GM12878 (cell line): ENCODE results near the gene RIC8B. TPM values are rescaled to one million over a fixed set of nuclear protein-coding genes. Genes with fewer than 3 reads are reported as not detected.

Source experiments
- ATAC-seq: fragments of 200-7000 bp; cut with Tn5 transposase; 3 replicates; pipeline ENCODE4 v1.9.1; 2020; ENCODE audit warnings: mild to moderate bottlenecking, moderate library complexity
- BruUV-seq: library from RNA; stranded (reverse); fragments of 400-500 nt; replicated peaks from 2 replicates; lab custom pipeline; 2021; lab: Mats Ljungman, UMichigan
- CTCF ChIA-PET: fragments of 300-600 bp; sonication (Branson Sonifier 250); formaldehyde crosslinking; extraction: SDS; loops from one replicate; lab custom pipeline; 2021; ENCODE audit warnings: inconsistent platforms; lab: Yijun Ruan, JAX
- POLR2A ChIA-PET: fragments of 350-600 bp; formaldehyde crosslinking; extraction: SDS; loops from one replicate; lab custom pipeline; 2021; ENCODE audit warnings: inconsistent platforms; lab: Charles Lee
- RAD21 ChIA-PET: fragments of 300-600 bp; sonication (Branson Sonifier 250); formaldehyde crosslinking; loops from one replicate; lab custom pipeline; 2023; ENCODE audit warnings: antibody characterized with exemption; ENCODE audit not compliant: unreplicated experiment; lab: Charles Lee
- SMC1A ChIA-PET: fragments of 300-600 bp; sonication (Branson Sonifier 250); formaldehyde crosslinking; loops from one replicate; lab custom pipeline; 2023; ENCODE audit not compliant: unreplicated experiment, uncharacterized antibody; lab: Charles Lee
- DNase-seq: peaks from one replicate; pipeline ENCODE4 v3.0.0-alpha.2; 2011; ENCODE audit warnings: low read depth, low spot score
- FAIRE-seq: peaks from 3 replicates; lab custom pipeline; 2011; peaks lifted over from hg19 to GRCh38; lab: Jason Lieb, UNC
- H2AFZ ChIP-seq: 2 replicates; pipeline ENCODE4 v1.6.0; 2011; ENCODE audit warnings: low read depth, low read length, control low read depth; ENCODE audit not compliant: control insufficient read depth
- H3K27ac ChIP-seq: 2 replicates; pipeline ENCODE4 v1.5.1; 2011; ENCODE audit warnings: control low read depth; ENCODE audit not compliant: control insufficient read depth, insufficient read depth
- H3K27me3 ChIP-seq, 2 experiments: replicated peaks in 1 of 2; 2 replicates each; pipeline versions ENCODE4 v1.6.0 to v1.6.1; 2011; ENCODE audit warnings: low read length in 1 of 2; ENCODE audit not compliant: control insufficient read depth in 2 of 2, insufficient read depth in 2 of 2
- H3K36me3 ChIP-seq, 2 experiments: 2 replicates each; pipeline ENCODE4 v1.5.1; 2011; ENCODE audit warnings: low read length in 1 of 2; ENCODE audit not compliant: control insufficient read depth in 2 of 2, insufficient read depth in 2 of 2
- H3K4me1 ChIP-seq: 2 replicates; pipeline ENCODE4 v1.6.1; 2011; ENCODE audit warnings: mild to moderate bottlenecking, low read length, moderate library complexity, mixed read lengths; ENCODE audit not compliant: control insufficient read depth, insufficient read depth
- H3K4me2 ChIP-seq: 2 replicates; pipeline ENCODE4 v1.6.0; 2011; ENCODE audit warnings: control low read depth; ENCODE audit not compliant: control insufficient read depth, insufficient read depth
- H3K4me3 ChIP-seq: fragments of 200-600 bp; sonication (generic); 2 replicates; pipeline ENCODE4 v1.5.1; 2016
- H3K79me2 ChIP-seq: 2 replicates; pipeline ENCODE4 v1.6.0; 2011; ENCODE audit warnings: low read length; ENCODE audit not compliant: control insufficient read depth, insufficient read depth
- H3K9ac ChIP-seq: 2 replicates; pipeline ENCODE4 v1.8.0; 2011; ENCODE audit warnings: low read length, control low read depth, mixed read lengths; ENCODE audit not compliant: control insufficient read depth, insufficient read depth
- H3K9me3 ChIP-seq: replicated peaks from 3 replicates; pipeline ENCODE4 v1.5.1; 2011; ENCODE audit warnings: mild to moderate bottlenecking, low read length; ENCODE audit not compliant: control insufficient read depth, insufficient read depth
- H4K20me1 ChIP-seq: 2 replicates; pipeline ENCODE4 v1.6.0; 2011; ENCODE audit not compliant: control insufficient read depth, insufficient read depth
- CUX1 ChIP-seq: IDR thresholded peaks from 2 replicates; pipeline ENCODE4 v1.6.1; 2012; ENCODE audit warnings: improper control_type of control experiment, low read depth, low read length; ENCODE audit not compliant: insufficient replicate concordance
- FOXM1 ChIP-seq: IDR thresholded peaks from 2 replicates; pipeline ENCODE4 v1.6.1; 2012; ENCODE audit warnings: low read depth, mild to moderate bottlenecking, inconsistent platforms, low read length, moderate library complexity
- KLF5 ChIP-seq: fragments of 450-650 bp; IDR thresholded peaks from 2 replicates; pipeline ENCODE4 v1.6.1; 2014; ENCODE audit warnings: mild to moderate bottlenecking; ENCODE audit not compliant: partially characterized antibody
- RAD21 ChIP-seq: IDR thresholded peaks from 2 replicates; pipeline ENCODE4 v1.6.1; 2011; ENCODE audit warnings: mild to moderate bottlenecking, low read depth, low read length, moderate library complexity; ENCODE audit not compliant: insufficient read depth
- RAD51 ChIP-seq: fragments of 450-650 bp; IDR thresholded peaks from 2 replicates; pipeline ENCODE4 v1.6.1; 2016; ENCODE audit warnings: moderate library complexity, mild to moderate bottlenecking, inconsistent platforms
- RBBP5 ChIP-seq: fragments of 200-600 bp; sonication (generic); conservative IDR thresholded peaks from 2 replicates; pipeline ENCODE4 v1.6.1; 2016
- SIN3A ChIP-seq: IDR thresholded peaks from 2 replicates; pipeline ENCODE4 v1.6.1; 2012; ENCODE audit warnings: low read depth, low read length, improper control_type of control experiment
- SP1 ChIP-seq: IDR thresholded peaks from one replicate; pipeline ENCODE4 v1.6.1; 2011; ENCODE audit warnings: low read depth, low read length
- SUZ12 ChIP-seq: fragments of 200-600 bp; sonication (generic); IDR thresholded peaks from one replicate; pipeline ENCODE4 v1.6.1; 2018; ENCODE audit warnings: antibody characterized with exemption, mild to moderate bottlenecking; ENCODE audit not compliant: unreplicated experiment
- ZBTB11 ChIP-seq: fragments of 450-650 bp; formaldehyde crosslinking; IDR thresholded peaks from 2 replicates; pipeline ENCODE4 v1.5.0; 2022; ENCODE audit warnings: mild to moderate bottlenecking, missing genetic modification characterization
- WGBS: methylation state at CpG from one replicate; pipeline ENCODE4 v1.1.6; 2016; ENCODE audit warnings: low lambda C conversion rate; ENCODE audit not compliant: insufficient replicate concordance, insufficient coverage; ENCODE audit errors: missing lambda C conversion rate; 5-methylcytosine and 5-hydroxymethylcytosine counted together
- in situ Hi-C: fragments of 300-500 bp; cut with MboI; formaldehyde crosslinking; loops from 9 replicates; pipeline ENCODE4 v1.14.3; 2018; ENCODE audit warnings: mixed read lengths
- intact Hi-C: fragments of 100-400 bp; cut with micrococcal nuclease; formaldehyde crosslinking; loops from one replicate; pipeline ENCODE4 v1.14.2; 2022; ENCODE audit not compliant: unreplicated experiment
- polyA plus RNA-seq, 11 experiments: library from polyadenylated mRNA; depleted of rRNA in 4 of 11; unstranded in 6 of 11; stranded (reverse) in 5 of 11; fragments of >200 nt; fragmentation: Nextera tagmentation in 4 of 11; fragmentation: Illumina TruSeq in 1 of 11; extraction: Ambion mirVana in 4 of 11; extraction: Trizol in 1 of 11; gene quantifications; 1 replicate in 1 of 11; 2 replicates in 10 of 11; pipeline versions ENCODE4 v1.2.1 to v1.2.3, GENCODE V29; 2011 to 2016; ENCODE audit warnings: inconsistent platforms in 2 of 11, missing spikeins in 2 of 11, low read depth in 1 of 11
- total RNA-seq, 4 experiments: library from RNA; depleted of rRNA in 3 of 4; stranded (reverse); fragments of >200 nt in 3 of 4; fragmentation: Illumina TruSeq in 1 of 4; extraction: Trizol in 1 of 4; gene quantifications; 2 replicates each; pipeline versions ENCODE4 v1.2.1 to v1.2.3, GENCODE V29; 2013 to 2021
- TF ChIP-seq, protein P1 (sequence below): IDR thresholded peaks from 2 replicates; pipeline ENCODE4 v1.6.1; 2012; ENCODE audit warnings: low read depth, low read length, improper control_type of control experiment

RIC8B gene
- total and polyA plus RNA-seq, 10 of the 15 experiments (the other 5 are each of a cell fraction or from before 2014, with no cell fraction given), result 2.3 to 10.8 (median 6.2) TPM

GRCh38 chr12:106801830-106802533 is 27.5 kb downstream of the RIC8B start (continued):
- TF ChIP-seq RAD51 (no peak), CUX1 (no peak)
- TF ChIP-seq, protein P1, sequence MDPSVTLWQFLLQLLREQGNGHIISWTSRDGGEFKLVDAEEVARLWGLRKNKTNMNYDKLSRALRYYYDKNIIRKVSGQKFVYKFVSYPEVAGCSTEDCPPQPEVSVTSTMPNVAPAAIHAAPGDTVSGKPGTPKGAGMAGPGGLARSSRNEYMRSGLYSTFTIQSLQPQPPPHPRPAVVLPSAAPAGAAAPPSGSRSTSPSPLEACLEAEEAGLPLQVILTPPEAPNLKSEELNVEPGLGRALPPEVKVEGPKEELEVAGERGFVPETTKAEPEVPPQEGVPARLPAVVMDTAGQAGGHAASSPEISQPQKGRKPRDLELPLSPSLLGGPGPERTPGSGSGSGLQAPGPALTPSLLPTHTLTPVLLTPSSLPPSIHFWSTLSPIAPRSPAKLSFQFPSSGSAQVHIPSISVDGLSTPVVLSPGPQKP, result no peak
- TF ChIP-seq, all 136 proteins: peak for 0

- ATAC-seq (no peak), FAIRE-seq (peak; percentile 7), DNase-seq (no peak)
- Histone ChIP-seq H3K36me3 (no peaks in the 10 kb centered on the region; a peak in 1 of 4 replicates), H3K9ac (no peak overlapping the region), H4K20me1 (no peaks in the 10 kb centered on the region), H3K4me2 (no peak overlapping the region), H3K27ac (no peak overlapping the region), H2AFZ (no peak overlapping the region), H3K4me3 (no peak overlapping the region), H3K4me1 (no peaks in the 10 kb centered on the region), H3K27me3 (no peaks in the 10 kb centered on the region), H3K79me2 (no peaks in the 10 kb centered on the region), H3K9me3 (no peaks in the 10 kb centered on the region)
- 66% methylated on average over 3 of the region's 3 CpGs for WGBS
- ChIA-PET SMC1A (no interaction called here), RAD21 (no interaction called here), CTCF (interaction anchor here (0.6 kb wide), 1 partner anchor 385 kb away, joined by 3 read pairs; no protein-coding TSS in a partner anchor), POLR2A (no interaction called here)
- no TSS peak for BruUV-seq
- intact Hi-C loops (no loop called here), in situ Hi-C loops (no loop called here)
- TF ChIP-seq SP1 (no peak), FOXM1 (no peak), SIN3A (no peak), RAD21 (no peak), KLF5 (no peak), SUZ12 (no peak), ZBTB11 (CRISPR knock-in tag) (no peak), RBBP5 (no peak)
Observed at GRCh38 chr12:106804668-106805067, 30.2 kb downstream of the RIC8B start.
